Choroid plexus epithelial cell (primary cell): ENCODE results near the gene GNAI2.

Experiments used
- DNase-seq: peaks from one replicate; pipeline ENCODE4 v3.0.0-alpha.2; 2010; ENCODE audit warnings: low read depth
- H3K4me3 ChIP-seq: 2 replicates; pipeline ENCODE4 v1.5.1; 2011; ENCODE audit warnings: low read depth, mild to moderate bottlenecking, control low read depth, low read length, moderate library complexity
- TF ChIP-seq, protein P1 (sequence below): conservative IDR thresholded peaks from 2 replicates; pipeline ENCODE4 v1.5.1; 2011; ENCODE audit warnings: low read depth, mild to moderate bottlenecking, control low read depth, inconsistent platforms, low read length, moderate library complexity

Gene GNAI2

DNA sequence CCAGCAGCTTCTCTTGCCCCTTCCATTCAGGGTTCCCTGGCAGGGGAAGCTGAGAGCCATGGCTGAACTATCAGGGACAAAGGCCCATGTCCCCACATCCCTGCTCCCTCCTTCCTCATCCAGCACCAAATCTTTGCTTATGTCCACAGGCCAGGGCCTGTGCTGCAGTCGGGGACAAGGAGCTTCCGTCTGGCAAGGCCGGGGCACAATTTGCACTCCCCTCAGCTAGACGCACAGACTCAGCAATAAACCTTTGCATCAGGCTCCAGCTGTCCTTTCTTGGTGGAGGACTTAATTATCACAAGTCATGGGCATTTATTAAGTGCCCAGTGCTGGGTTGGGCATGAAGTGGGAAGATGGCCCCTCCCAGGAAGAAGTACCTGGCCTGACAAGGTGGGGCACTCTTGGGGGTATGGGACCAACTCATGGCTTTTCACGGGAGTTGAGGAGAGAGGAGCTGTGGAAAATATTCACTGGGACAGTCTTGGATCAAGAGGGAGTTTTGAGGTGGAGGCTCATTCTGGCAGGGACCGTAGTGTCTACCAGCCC is 39.7 kb upstream of the GNAI2 start:
- H3K4me3 ChIP-seq = no peak overlapping the region
- TF ChIP-seq, protein P1, sequence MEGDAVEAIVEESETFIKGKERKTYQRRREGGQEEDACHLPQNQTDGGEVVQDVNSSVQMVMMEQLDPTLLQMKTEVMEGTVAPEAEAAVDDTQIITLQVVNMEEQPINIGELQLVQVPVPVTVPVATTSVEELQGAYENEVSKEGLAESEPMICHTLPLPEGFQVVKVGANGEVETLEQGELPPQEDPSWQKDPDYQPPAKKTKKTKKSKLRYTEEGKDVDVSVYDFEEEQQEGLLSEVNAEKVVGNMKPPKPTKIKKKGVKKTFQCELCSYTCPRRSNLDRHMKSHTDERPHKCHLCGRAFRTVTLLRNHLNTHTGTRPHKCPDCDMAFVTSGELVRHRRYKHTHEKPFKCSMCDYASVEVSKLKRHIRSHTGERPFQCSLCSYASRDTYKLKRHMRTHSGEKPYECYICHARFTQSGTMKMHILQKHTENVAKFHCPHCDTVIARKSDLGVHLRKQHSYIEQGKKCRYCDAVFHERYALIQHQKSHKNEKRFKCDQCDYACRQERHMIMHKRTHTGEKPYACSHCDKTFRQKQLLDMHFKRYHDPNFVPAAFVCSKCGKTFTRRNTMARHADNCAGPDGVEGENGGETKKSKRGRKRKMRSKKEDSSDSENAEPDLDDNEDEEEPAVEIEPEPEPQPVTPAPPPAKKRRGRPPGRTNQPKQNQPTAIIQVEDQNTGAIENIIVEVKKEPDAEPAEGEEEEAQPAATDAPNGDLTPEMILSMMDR = no peak
- no peak for DNase-seq

DNA sequence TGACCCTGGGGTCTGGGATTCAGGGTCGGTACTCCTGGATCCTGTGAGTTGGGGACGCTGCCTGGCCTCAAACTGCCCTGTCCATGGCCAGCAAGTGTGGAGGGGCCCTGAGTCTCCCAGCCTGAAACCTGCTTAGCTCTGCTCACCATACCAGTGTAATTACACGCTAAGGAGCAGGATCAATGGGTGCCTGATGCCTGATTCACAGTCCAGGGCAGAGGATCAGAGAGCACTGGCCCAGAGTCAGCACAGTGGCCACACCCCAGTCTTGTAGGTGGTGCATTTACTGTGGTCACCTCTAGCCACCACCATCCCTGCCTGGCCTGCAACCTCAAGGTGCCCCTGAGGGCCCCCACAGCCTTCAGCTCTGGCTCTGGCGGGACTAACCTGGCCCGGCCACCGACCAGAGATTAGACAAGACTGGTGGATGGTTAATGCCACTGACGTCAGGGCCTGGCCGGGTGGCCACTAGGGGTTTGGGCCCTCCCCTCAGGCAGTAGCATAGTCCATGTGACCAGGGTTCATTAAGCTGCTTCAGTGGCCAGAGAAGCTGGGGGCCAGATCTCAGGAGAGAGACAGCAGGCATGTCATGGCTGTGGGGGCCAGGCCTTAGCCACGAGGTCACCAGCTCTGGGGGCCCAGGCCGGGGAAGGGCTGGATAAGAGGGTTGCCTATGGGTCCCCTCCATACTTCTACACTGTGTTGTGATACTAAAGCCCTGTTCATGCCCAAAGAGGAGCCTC is 34.3 kb upstream of the GNAI2 start:
- TF ChIP-seq, protein P1 = no peak
- H3K4me3 ChIP-seq = no peak overlapping the region
- DNase-seq = no peak

DNA sequence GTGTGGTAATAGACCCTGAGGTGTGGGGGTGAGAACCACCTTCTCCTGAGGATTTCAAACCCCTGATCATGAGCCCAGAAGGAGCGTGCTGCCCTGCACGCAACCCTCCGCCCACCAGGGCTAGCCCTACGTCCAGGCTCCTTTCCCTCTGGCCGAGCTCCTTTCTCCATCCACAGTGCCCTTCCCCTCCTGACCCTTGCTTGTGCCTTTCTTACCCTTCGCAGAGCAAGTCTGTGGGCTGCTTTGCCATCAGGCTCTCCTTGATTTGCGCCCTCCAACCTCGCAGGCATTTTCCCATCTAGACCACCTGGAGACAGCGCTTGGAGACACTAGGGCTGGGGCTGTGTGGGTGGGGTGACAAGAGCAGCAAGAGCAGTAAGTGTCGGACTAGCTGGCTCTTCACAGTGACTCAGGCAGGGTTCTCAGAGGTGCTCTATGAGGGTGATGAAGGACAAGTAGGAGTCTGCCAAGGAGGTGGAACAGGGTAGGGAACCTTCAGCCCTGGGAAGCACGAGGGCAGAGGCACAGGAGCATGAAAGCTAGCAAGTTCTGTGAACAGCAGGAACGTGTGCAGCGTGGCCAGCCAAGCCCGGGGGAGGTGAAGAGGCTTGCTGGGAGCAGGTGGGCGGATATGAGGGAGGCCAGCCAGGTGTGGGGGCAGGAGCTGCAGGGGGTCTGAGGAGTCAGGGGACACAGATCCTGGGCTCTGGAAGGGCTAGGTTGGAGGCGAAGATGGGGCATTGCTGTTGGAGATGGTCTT is 33.5 kb upstream of the GNAI2 start:
- DNase-seq = no peak
- H3K4me3 ChIP-seq = no peak overlapping the region
- TF ChIP-seq, protein P1 = no peak

DNA sequence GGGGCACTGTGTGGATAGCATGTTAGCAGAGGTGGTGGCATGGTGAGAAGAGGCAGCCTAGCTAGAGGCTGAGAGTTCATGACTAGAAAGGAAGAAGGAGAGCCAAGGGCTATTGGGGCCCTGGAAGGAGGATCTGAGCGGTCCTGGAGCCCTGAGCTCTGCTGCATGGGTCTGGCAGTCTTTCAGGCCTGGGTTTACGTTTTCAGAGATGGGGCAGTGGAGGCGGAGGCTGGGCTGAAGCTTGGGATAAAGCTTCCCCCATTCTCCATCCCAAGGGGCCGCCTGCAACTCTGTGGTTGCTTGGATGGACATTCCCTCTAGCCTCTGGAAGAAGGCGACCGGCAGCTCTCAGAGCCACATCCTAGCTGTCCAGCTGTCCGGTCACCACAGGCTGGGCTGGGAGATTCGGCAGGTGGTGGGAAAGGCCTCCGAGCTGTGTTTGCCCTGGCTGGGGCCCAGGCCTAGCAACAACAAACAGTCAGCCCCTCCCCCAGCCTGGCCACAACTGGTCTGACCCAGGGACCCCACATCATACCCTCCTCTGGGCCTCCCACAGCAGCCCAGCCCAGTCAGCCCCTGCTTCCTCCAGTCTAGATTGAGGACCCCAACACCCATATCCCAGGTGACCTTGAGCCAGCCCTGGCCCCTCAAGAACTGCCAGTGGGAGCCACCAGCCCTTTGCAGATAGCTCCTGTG is 32.7 kb upstream of the GNAI2 start:
- H3K4me3 ChIP-seq = no peak overlapping the region
- TF ChIP-seq, protein P1 = no peak
- DNase-seq = no peak

DNA sequence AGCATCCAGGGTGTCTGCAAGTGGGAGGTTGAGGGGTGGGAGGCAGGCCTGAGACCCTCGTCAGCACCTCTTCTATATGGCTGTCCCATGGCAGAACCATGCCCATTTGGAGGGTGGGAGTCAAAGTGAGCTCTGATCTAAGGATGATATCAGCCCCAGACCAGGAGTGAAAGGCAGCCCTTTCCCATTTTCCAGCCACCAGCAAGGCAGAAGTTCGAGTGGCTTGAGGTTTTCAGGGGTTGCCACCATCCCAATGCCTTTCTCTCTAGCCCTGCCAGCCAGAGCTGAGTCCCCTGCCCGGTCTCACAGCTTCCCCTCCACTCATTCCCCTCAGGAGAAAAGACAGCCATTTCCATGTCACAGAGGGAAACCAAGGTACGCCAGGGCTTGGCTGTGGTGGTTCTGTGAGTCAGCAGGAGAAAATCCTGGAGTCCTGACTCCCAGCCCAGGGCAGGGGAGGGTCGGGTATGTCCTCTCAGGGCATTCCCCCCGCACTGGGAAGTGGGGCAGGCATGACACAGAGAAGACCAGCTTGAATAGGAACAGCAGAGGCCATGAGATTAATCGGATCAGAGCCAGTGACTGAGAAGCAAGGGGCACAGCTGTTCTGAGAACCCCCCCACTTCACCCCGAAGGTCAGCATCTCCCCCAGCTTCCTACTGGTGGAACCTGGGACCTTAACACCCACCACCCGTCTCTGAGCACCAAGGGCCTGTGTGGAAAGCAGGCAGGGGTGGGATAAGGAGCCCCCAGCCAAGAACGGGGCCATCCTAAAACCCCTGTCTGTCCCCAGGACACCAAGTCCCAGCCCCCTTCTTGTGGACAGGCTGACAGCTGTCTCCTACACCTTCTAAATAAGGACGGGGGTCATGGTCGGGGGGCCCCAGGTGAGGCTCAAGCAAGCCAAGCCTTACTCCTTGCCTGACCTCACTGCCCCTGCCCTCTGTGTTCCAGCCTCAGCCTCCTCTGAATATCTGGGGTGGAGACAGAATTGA is 31.9 kb upstream of the GNAI2 start:
- TF ChIP-seq, protein P1 = no peak
- no peak for DNase-seq
- no peak overlapping the region for H3K4me3 ChIP-seq
